ENCODE data around the gene MAEL.
"Not testable (repeated sequence)": the region's sequence is repeated elsewhere in the genome, so short reads cannot be mapped to it uniquely, and the experiment has no call there.

Gene MAEL

DNA sequence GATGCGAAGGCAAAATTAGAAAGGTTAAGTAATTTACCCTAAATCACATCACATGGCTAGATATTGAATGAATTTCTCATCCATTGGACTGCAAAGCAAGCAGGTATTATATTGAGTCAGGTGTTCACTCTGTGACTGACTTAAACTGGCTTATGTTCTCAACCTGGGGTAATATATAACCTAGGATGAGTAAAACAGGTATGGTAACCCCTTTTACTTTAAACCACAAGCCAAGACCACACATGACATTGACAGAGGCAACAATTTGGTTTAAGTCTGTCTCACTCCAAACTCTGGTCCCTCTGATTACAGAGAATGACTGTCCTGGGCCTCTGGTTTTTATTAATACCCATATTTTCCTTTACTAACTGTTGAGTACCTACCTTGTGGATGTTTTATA is 33.3 kb downstream of the MAEL start:
- no peak for DNase-seq (ENCODE audit: low read depth)

DNA sequence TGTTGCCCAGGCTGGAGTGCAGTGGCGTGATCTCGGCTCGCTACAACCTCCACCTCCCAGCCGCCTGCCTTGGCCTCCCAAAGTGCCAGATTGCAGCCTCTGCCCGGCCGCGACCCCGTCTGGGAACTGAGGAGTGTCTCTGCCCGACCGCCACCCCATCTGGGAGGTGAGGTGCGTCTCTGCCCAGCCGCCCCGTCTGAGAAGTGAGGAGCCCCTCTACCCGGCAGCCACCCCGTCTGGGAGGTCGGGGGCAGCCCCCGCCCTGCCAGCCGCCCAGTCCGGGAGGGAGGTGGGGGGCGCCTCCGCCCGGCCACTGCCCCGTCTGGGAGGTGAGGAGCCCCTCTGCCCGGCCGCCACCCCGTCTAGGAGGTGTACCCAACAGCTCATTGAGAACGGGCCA is 40.5 kb downstream of the MAEL start:
- H3K4me1 ChIP-seq (ENCODE audit: control insufficient read depth, insufficient read depth, low read length); DNase-seq (ENCODE audit: low read depth); H3K9ac ChIP-seq (ENCODE audit: low read length); H3K9me3 ChIP-seq (ENCODE audit: control insufficient read depth, low read length); H3K27me3 ChIP-seq (replicated peaks; ENCODE audit: control insufficient read depth, insufficient read depth, low read length); H3K4me3 ChIP-seq (ENCODE audit: low read length); H3K36me3 ChIP-seq (ENCODE audit: control insufficient read depth, insufficient read depth, low read length, severe bottlenecking): not testable (repeated sequence)

More for the DNA sequence above, 33.3 kb downstream of the MAEL start:
- Histone ChIP-seq H3K9ac (ENCODE audit: low read length) (no peak overlapping the region), H3K36me3 (ENCODE audit: control insufficient read depth, insufficient read depth, low read length, severe bottlenecking) (no peaks in the 10 kb centered on the region), H3K4me1 (ENCODE audit: control insufficient read depth, insufficient read depth, low read length) (no peaks in the 10 kb centered on the region), H3K4me3 (ENCODE audit: low read length) (no peak overlapping the region), H3K27me3 (replicated peaks; ENCODE audit: control insufficient read depth, insufficient read depth, low read length) (no peaks in the 10 kb centered on the region), H3K9me3 (ENCODE audit: control insufficient read depth, low read length) (no peaks in the 10 kb centered on the region)

DNA sequence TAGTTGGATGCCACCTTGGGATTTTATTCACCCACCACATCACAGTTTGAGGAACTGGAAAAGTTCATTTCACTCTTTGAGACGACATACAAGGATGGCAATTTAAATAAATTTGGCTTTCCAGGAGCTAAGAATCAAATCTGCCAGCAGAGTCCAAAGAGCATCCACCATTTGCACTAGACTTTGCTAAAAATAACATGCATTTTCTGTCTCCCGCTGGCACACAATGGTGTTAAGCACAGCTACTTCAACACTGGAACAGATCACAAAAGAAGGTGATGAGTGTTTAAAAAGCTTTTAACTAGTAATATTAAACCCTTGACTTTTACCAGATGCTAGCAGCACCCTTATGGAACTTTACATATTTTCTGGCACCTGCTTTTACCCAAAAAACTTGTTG is 44.6 kb downstream of the MAEL start:
- Histone ChIP-seq H3K9me3 (ENCODE audit: control insufficient read depth, low read length) (no peaks in the 10 kb centered on the region), H3K27me3 (replicated peaks; ENCODE audit: control insufficient read depth, insufficient read depth, low read length) (no peaks in the 10 kb centered on the region), H3K4me1 (ENCODE audit: control insufficient read depth, insufficient read depth, low read length) (no peaks in the 10 kb centered on the region), H3K4me3 (ENCODE audit: low read length) (no peak overlapping the region), H3K9ac (ENCODE audit: low read length) (no peak overlapping the region), H3K36me3 (ENCODE audit: control insufficient read depth, insufficient read depth, low read length, severe bottlenecking) (no peaks in the 10 kb centered on the region)
- DNase-seq (ENCODE audit: low read depth): no peak

DNA sequence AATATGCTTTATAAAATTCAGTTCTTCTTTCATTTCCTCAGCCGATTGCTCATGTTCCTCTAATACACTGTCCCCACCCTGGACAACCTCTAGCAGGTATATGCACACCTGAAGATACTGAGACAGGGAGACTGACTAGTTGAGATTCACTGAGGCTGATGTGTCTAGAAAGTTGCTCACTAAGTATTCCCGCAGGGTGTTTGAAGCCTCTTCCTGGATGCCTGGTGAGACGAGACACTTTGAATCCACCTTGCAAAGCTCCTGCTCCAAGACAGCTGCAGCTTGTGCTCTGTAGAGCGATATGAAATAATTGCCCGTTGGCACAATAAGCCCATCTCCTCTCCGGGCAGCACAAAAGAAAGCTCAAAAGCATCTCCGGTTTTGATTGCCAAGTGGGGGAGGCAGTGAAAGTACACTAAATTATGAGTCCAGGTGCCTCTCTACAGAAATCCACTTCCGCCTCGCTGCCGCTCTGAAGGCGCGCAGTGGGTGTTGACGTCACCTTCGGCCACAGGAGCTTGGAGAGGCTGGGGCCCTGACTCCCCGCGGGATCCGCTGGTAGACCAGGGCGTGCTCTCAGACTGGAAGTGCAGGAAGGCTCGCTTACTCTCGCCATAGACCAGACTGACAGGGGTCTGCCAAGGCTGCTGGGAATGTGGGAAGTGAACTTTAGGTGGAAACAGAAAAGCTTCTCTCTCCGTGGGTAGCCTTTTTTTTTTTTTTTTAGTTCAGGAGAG is 54.8 kb downstream of the MAEL start:
- Histone ChIP-seq H3K4me3 (ENCODE audit: low read length) (peak overlapping the region; percentile 60), H3K9ac (ENCODE audit: low read length) (no peak overlapping the region), H3K4me1 (ENCODE audit: control insufficient read depth, insufficient read depth, low read length) (peaks cover 5% of the 10 kb centered on the region), H3K36me3 (ENCODE audit: control insufficient read depth, insufficient read depth, low read length, severe bottlenecking) (no peaks in the 10 kb centered on the region), H3K9me3 (ENCODE audit: control insufficient read depth, low read length) (peaks cover 4% of the 10 kb centered on the region), H3K27me3 (replicated peaks; ENCODE audit: control insufficient read depth, insufficient read depth, low read length) (peaks cover 17% of the 10 kb centered on the region)
- no peak for DNase-seq (ENCODE audit: low read depth)

GRCh38 chr1:167051907-167052306 is 62.8 kb downstream of the MAEL start:
- Histone ChIP-seq H3K36me3 (ENCODE audit: control insufficient read depth, insufficient read depth, low read length, severe bottlenecking) (no peaks in the 10 kb centered on the region), H3K9me3 (ENCODE audit: control insufficient read depth, low read length) (peaks cover 4% of the 10 kb centered on the region), H3K27me3 (replicated peaks; ENCODE audit: control insufficient read depth, insufficient read depth, low read length) (peaks cover 33% of the 10 kb centered on the region), H3K4me3 (ENCODE audit: low read length) (no peak overlapping the region), H3K9ac (ENCODE audit: low read length) (no peak overlapping the region), H3K4me1 (ENCODE audit: control insufficient read depth, insufficient read depth, low read length) (no peaks in the 10 kb centered on the region)
- DNase-seq (ENCODE audit: low read depth): no peak

DNA sequence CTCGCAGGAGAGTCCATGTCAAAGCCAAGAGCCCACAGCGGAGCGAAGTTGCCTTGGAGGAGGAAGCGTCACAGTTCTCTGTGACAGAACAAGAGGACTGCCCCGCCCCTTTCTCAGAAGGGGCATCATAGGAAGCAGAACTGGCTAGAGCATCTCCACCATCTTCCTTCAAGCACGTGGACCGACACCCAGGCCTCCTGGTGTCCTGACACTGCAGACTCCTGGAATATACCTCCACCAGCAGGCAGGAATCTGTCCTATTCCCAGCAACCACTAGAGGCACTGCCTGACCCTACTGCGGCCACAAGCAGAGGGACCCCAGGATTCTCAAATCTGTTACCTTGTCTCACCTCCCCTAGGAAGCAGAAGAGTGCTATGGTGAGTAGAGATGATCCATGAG is 63.3 kb downstream of the MAEL start:
- Histone ChIP-seq H3K36me3 (ENCODE audit: control insufficient read depth, insufficient read depth, low read length, severe bottlenecking) (no peaks in the 10 kb centered on the region), H3K4me1 (ENCODE audit: control insufficient read depth, insufficient read depth, low read length) (no peaks in the 10 kb centered on the region), H3K9me3 (ENCODE audit: control insufficient read depth, low read length) (peaks cover 4% of the 10 kb centered on the region), H3K27me3 (replicated peaks; ENCODE audit: control insufficient read depth, insufficient read depth, low read length) (peaks cover 33% of the 10 kb centered on the region), H3K9ac (ENCODE audit: low read length) (no peak overlapping the region), H3K4me3 (ENCODE audit: low read length) (no peak overlapping the region)
- DNase-seq (ENCODE audit: low read depth): no peak

- no peak for DNase-seq (ENCODE audit: low read depth)
- peaks cover 33% of the 10 kb centered on the region for H3K27me3 ChIP-seq (replicated peaks; ENCODE audit: control insufficient read depth, insufficient read depth, low read length)
- no peaks in the 10 kb centered on the region for H3K9me3 ChIP-seq (ENCODE audit: control insufficient read depth, low read length)
- H3K36me3 ChIP-seq (ENCODE audit: control insufficient read depth, insufficient read depth, low read length, severe bottlenecking): no peaks in the 10 kb centered on the region
- H3K4me1 ChIP-seq (ENCODE audit: control insufficient read depth, insufficient read depth, low read length): peaks cover 3% of the 10 kb centered on the region
- no peak overlapping the region for H3K4me3 ChIP-seq (ENCODE audit: low read length)
- H3K9ac ChIP-seq (ENCODE audit: low read length): no peak overlapping the region
Measured at GRCh38 chr1:167054531-167054930, 65.5 kb downstream of the MAEL start.

GRCh38 chr1:167054946-167055630 is 66.0 kb downstream of the MAEL start:
- Histone ChIP-seq H3K9ac (ENCODE audit: low read length) (no peak overlapping the region), H3K4me3 (ENCODE audit: low read length) (no peak overlapping the region), H3K27me3 (replicated peaks; ENCODE audit: control insufficient read depth, insufficient read depth, low read length) (peaks cover 33% of the 10 kb centered on the region), H3K4me1 (ENCODE audit: control insufficient read depth, insufficient read depth, low read length) (peaks cover 3% of the 10 kb centered on the region), H3K36me3 (ENCODE audit: control insufficient read depth, insufficient read depth, low read length, severe bottlenecking) (no peaks in the 10 kb centered on the region), H3K9me3 (ENCODE audit: control insufficient read depth, low read length) (no peaks in the 10 kb centered on the region)
- no peak for DNase-seq (ENCODE audit: low read depth)

GRCh38 chr1:167056529-167057231 is 67.6 kb downstream of the MAEL start:
- no peak overlapping the region for H3K4me3 ChIP-seq (ENCODE audit: low read length)
- H3K9me3 ChIP-seq (ENCODE audit: control insufficient read depth, low read length): no peaks in the 10 kb centered on the region
- no peak overlapping the region for H3K9ac ChIP-seq (ENCODE audit: low read length)
- no peaks in the 10 kb centered on the region for H3K36me3 ChIP-seq (ENCODE audit: control insufficient read depth, insufficient read depth, low read length, severe bottlenecking)
- peaks cover 37% of the 10 kb centered on the region for H3K27me3 ChIP-seq (replicated peaks; ENCODE audit: control insufficient read depth, insufficient read depth, low read length)
- DNase-seq (ENCODE audit: low read depth): no peak
- peaks cover 3% of the 10 kb centered on the region for H3K4me1 ChIP-seq (ENCODE audit: control insufficient read depth, insufficient read depth, low read length)

GRCh38 chr1:167057241-167057688 is 68.2 kb downstream of the MAEL start:
- H3K27me3 ChIP-seq (replicated peaks; ENCODE audit: control insufficient read depth, insufficient read depth, low read length): peaks cover 31% of the 10 kb centered on the region
- H3K4me1 ChIP-seq (ENCODE audit: control insufficient read depth, insufficient read depth, low read length): peaks cover 3% of the 10 kb centered on the region
- H3K4me3 ChIP-seq (ENCODE audit: low read length): no peak overlapping the region
- H3K36me3 ChIP-seq (ENCODE audit: control insufficient read depth, insufficient read depth, low read length, severe bottlenecking): no peaks in the 10 kb centered on the region
- DNase-seq (ENCODE audit: low read depth): peak; percentile 1
- no peaks in the 10 kb centered on the region for H3K9me3 ChIP-seq (ENCODE audit: control insufficient read depth, low read length)
- no peak overlapping the region for H3K9ac ChIP-seq (ENCODE audit: low read length)

- Histone ChIP-seq H3K4me1 (ENCODE audit: control insufficient read depth, insufficient read depth, low read length) (peaks cover 3% of the 10 kb centered on the region), H3K36me3 (ENCODE audit: control insufficient read depth, insufficient read depth, low read length, severe bottlenecking) (no peaks in the 10 kb centered on the region), H3K9me3 (ENCODE audit: control insufficient read depth, low read length) (no peaks in the 10 kb centered on the region), H3K27me3 (replicated peaks; ENCODE audit: control insufficient read depth, insufficient read depth, low read length) (peaks cover 24% of the 10 kb centered on the region), H3K9ac (ENCODE audit: low read length) (peak overlapping the region; percentile 38), H3K4me3 (ENCODE audit: low read length) (no peak overlapping the region)
- DNase-seq (ENCODE audit: low read depth): peak; percentile 84
Measured at GRCh38 chr1:167059045-167059808, 70.1 kb downstream of the MAEL start.
